GM23338 (cell line): Measurements from ENCODE around the gene TUBGCP2. TPM values are rescaled to one million over a fixed set of nuclear protein-coding genes. Genes with fewer than 3 reads are reported as not detected.

ENCODE experiments used
- ATAC-seq: fragments of 200-7000 bp; cut with Tn5 transposase; 3 replicates; pipeline ENCODE4 v1.9.1; 2020
- DNase-seq: peaks from one replicate; pipeline ENCODE4 v3.0.0-alpha.2; 2015; ENCODE audit warnings: low spot score
- H2AFZ ChIP-seq: fragments of 200-600 bp; sonication (generic); 2 replicates; pipeline ENCODE4 v1.8.0; 2016; ENCODE audit warnings: antibody characterized with exemption, mild to moderate bottlenecking, moderate library complexity
- H3F3A ChIP-seq: fragments of 200-600 bp; sonication (generic); replicated peaks from 2 replicates; pipeline ENCODE4 v1.8.0; 2017; ENCODE audit warnings: antibody characterized with exemption, mixed run types, low read depth
- H3K27ac ChIP-seq: fragments of 200-600 bp; sonication (generic); 2 replicates; pipeline ENCODE4 v1.6.1; 2016; ENCODE audit warnings: low read depth
- H3K27me3 ChIP-seq: fragments of 200-600 bp; sonication (generic); 2 replicates; pipeline ENCODE4 v1.8.0; 2016; ENCODE audit warnings: mild to moderate bottlenecking, mixed run types, moderate library complexity; ENCODE audit not compliant: insufficient read depth
- H3K36me3 ChIP-seq: fragments of 200-600 bp; sonication (generic); 2 replicates; pipeline ENCODE4 v1.8.0; 2016; ENCODE audit warnings: mild to moderate bottlenecking; ENCODE audit not compliant: insufficient read depth
- H3K4me1 ChIP-seq: fragments of 200-600 bp; sonication (generic); 2 replicates; pipeline ENCODE4 v1.8.0; 2016; ENCODE audit warnings: mild to moderate bottlenecking, moderate library complexity; ENCODE audit not compliant: insufficient read depth
- H3K4me2 ChIP-seq: fragments of 200-600 bp; sonication (generic); 2 replicates; pipeline ENCODE4 v1.7.1; 2017; ENCODE audit warnings: mixed run types
- H3K4me3 ChIP-seq: fragments of 200-600 bp; sonication (generic); 2 replicates; pipeline ENCODE4 v1.6.1; 2016; ENCODE audit warnings: mixed run types
- H3K79me2 ChIP-seq: fragments of 200-600 bp; sonication (generic); replicated peaks from 2 replicates; pipeline ENCODE4 v1.8.0; 2017; ENCODE audit warnings: mild to moderate bottlenecking; ENCODE audit not compliant: insufficient read depth
- H3K9me2 ChIP-seq: fragments of 200-600 bp; sonication (generic); 2 replicates; pipeline ENCODE4 v1.8.0; 2017; ENCODE audit not compliant: insufficient read depth
- H4K20me1 ChIP-seq: fragments of 200-600 bp; sonication (generic); replicated peaks from 2 replicates; pipeline ENCODE4 v1.8.0; 2017; ENCODE audit warnings: mild to moderate bottlenecking; ENCODE audit not compliant: insufficient read depth
- H3K27ac Mint-ChIP-seq: 2 replicates; pipeline ENCODE4 v1.8.0; 2020; ENCODE audit warnings: inconsistent platforms, mild to moderate bottlenecking, moderate library complexity, mixed read lengths
- H3K27me3 Mint-ChIP-seq: 3 replicates; pipeline ENCODE4 v1.8.0; 2022; ENCODE audit warnings: low read depth, mild to moderate bottlenecking, moderate library complexity, mixed read lengths, inconsistent platforms; ENCODE audit not compliant: insufficient read depth, poor library complexity
- H3K36me3 Mint-ChIP-seq: 3 replicates; pipeline ENCODE4 v1.8.0; 2021; ENCODE audit warnings: low read depth, mild to moderate bottlenecking, inconsistent platforms, moderate library complexity, mixed read lengths
- H3K4me1 Mint-ChIP-seq: 3 replicates; pipeline ENCODE4 v1.8.0; 2020; ENCODE audit warnings: mild to moderate bottlenecking, inconsistent platforms, mixed read lengths
- H3K4me3 Mint-ChIP-seq: 3 replicates; pipeline ENCODE4 v1.8.0; 2021; ENCODE audit warnings: moderate library complexity, mild to moderate bottlenecking, inconsistent platforms, mixed read lengths
- H3K9me3 Mint-ChIP-seq: 3 replicates; pipeline ENCODE4 v1.8.0; 2020; ENCODE audit warnings: moderate library complexity, mild to moderate bottlenecking, inconsistent platforms, mixed read lengths
- CREB1 ChIP-seq: fragments of 250-450 bp; sonication (Bioruptor Pico); IDR thresholded peaks from 2 replicates; pipeline ENCODE4 v1.5.0; 2020; ENCODE audit warnings: low read depth, mild to moderate bottlenecking, moderate library complexity
- EZH2 ChIP-seq: fragments of 200-600 bp; sonication (generic); IDR thresholded peaks from one replicate; pipeline ENCODE4 v1.8.0; 2017; ENCODE audit warnings: antibody characterized with exemption, mild to moderate bottlenecking, low read depth; ENCODE audit not compliant: unreplicated experiment
- JUNB ChIP-seq: IDR thresholded peaks from one replicate; pipeline ENCODE4 v1.6.1; 2016; ENCODE audit warnings: antibody characterized with exemption; ENCODE audit not compliant: unreplicated experiment
- NANOG ChIP-seq: IDR thresholded peaks from 2 replicates; pipeline ENCODE4 v1.6.1; 2016; ENCODE audit warnings: antibody characterized with exemption, borderline replicate concordance
- POLR2AphosphoS5 ChIP-seq: IDR thresholded peaks from 2 replicates; pipeline ENCODE4 v1.6.1; 2016; ENCODE audit warnings: antibody characterized with exemption, low read depth
- STAT1 ChIP-seq: IDR thresholded peaks from one replicate; pipeline ENCODE4 v1.6.1; 2016; ENCODE audit warnings: antibody characterized with exemption; ENCODE audit not compliant: unreplicated experiment
- polyA plus RNA-seq: library from polyadenylated mRNA; unstranded; fragments of >200 nt; fragmentation: Nextera tagmentation; extraction: Ambion mirVana; gene quantifications from 2 replicates; pipeline ENCODE4 v1.2.1, GENCODE V29; 2016
- total RNA-seq: library from RNA; depleted of rRNA; stranded (reverse); fragments of >200 nt; shearing (Covaris generic); gene quantifications from 2 replicates; pipeline ENCODE4 v1.2.3, GENCODE V29; 2014
- TF ChIP-seq, protein P1 (sequence below): fragments of 250-450 bp; sonication (Bioruptor Pico); IDR thresholded peaks from 2 replicates; pipeline ENCODE4 v1.5.0; 2020; ENCODE audit warnings: mild to moderate bottlenecking, moderate library complexity
- TF ChIP-seq, protein P2 (sequence below): IDR thresholded peaks from 2 replicates; pipeline ENCODE4 v1.6.1; 2016; ENCODE audit warnings: antibody characterized with exemption

The TUBGCP2 gene
- total and polyA plus RNA-seq, 2 experiments from 2014 or later, result 59.6 to 67.7 TPM

DNA sequence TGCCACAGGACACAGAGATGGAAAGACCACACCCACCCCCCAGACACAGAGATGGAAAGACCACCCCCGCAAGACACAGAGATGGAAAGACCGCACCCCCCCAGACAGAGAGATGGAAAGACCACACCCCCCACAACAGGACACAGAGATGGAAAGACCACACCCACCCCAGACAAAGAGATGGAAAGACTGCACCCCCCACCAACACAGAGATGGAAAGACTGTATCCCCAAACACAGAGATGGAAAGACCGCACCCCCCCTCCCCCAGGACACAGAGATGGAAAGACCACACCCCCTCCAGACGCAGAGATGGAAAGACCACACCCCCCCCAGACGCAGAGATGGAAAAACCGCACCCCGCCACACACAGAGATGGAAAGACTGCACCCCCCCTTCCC lies 8.1 kb upstream of the TUBGCP2 start (continued):
- TF ChIP-seq, protein P1, sequence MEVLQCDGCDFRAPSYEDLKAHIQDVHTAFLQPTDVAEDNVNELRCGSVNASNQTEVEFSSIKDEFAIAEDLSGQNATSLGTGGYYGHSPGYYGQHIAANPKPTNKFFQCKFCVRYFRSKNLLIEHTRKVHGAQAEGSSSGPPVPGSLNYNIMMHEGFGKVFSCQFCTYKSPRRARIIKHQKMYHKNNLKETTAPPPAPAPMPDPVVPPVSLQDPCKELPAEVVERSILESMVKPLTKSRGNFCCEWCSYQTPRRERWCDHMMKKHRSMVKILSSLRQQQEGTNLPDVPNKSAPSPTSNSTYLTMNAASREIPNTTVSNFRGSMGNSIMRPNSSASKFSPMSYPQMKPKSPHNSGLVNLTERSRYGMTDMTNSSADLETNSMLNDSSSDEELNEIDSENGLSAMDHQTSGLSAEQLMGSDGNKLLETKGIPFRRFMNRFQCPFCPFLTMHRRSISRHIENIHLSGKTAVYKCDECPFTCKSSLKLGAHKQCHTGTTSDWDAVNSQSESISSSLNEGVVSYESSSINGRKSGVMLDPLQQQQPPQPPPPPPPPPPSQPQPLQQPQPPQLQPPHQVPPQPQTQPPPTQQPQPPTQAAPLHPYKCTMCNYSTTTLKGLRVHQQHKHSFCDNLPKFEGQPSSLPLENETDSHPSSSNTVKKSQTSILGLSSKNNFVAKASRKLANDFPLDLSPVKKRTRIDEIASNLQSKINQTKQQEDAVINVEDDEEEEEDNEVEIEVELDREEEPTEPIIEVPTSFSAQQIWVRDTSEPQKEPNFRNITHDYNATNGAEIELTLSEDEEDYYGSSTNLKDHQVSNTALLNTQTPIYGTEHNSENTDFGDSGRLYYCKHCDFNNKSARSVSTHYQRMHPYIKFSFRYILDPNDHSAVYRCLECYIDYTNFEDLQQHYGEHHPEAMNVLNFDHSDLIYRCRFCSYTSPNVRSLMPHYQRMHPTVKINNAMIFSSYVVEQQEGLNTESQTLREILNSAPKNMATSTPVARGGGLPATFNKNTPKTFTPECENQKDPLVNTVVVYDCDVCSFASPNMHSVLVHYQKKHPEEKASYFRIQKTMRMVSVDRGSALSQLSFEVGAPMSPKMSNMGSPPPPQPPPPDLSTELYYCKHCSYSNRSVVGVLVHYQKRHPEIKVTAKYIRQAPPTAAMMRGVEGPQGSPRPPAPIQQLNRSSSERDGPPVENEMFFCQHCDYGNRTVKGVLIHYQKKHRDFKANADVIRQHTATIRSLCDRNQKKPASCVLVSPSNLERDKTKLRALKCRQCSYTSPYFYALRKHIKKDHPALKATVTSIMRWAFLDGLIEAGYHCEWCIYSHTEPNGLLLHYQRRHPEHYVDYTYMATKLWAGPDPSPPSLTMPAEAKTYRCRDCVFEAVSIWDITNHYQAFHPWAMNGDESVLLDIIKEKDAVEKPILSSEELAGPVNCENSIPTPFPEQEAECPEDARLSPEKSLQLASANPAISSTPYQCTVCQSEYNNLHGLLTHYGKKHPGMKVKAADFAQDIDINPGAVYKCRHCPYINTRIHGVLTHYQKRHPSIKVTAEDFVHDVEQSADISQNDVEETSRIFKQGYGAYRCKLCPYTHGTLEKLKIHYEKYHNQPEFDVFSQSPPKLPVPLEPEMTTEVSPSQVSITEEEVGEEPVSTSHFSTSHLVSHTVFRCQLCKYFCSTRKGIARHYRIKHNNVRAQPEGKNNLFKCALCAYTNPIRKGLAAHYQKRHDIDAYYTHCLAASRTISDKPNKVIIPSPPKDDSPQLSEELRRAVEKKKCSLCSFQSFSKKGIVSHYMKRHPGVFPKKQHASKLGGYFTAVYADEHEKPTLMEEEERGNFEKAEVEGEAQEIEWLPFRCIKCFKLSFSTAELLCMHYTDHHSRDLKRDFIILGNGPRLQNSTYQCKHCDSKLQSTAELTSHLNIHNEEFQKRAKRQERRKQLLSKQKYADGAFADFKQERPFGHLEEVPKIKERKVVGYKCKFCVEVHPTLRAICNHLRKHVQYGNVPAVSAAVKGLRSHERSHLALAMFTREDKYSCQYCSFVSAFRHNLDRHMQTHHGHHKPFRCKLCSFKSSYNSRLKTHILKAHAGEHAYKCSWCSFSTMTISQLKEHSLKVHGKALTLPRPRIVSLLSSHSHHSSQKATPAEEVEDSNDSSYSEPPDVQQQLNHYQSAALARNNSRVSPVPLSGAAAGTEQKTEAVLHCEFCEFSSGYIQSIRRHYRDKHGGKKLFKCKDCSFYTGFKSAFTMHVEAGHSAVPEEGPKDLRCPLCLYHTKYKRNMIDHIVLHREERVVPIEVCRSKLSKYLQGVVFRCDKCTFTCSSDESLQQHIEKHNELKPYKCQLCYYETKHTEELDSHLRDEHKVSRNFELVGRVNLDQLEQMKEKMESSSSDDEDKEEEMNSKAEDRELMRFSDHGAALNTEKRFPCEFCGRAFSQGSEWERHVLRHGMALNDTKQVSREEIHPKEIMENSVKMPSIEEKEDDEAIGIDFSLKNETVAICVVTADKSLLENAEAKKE (CRISPR knock-in tag), result no peak
- no peak for TF ChIP-seq NANOG
- no peak for TF ChIP-seq POLR2AphosphoS5

DNA sequence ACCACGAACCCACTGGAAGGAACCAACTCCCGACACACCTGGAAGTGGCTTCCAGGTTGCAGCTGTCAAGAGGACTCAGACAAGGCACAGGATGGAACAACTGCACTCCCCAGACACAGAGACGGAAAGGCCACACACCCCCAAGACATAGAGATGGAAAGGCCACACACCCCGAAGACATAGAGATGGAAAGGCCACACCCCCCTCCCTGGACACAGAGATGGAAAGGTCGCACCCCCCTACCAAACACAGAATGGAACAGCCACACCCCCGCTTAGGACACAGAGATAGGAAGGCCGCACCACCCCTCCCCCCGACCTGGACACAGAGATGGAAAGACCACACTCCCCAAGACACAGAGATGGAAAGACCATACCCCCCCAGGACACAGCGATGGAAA lies 7.6 kb upstream of the TUBGCP2 start:
- H3K36me3 Mint-ChIP-seq, result peaks cover 10% of the 10 kb centered on the region
- no peak overlapping the region for H3K27ac ChIP-seq
- no peaks in the 10 kb centered on the region; the same call in 1 of the 2 replicates for H3K36me3 ChIP-seq
- H2AFZ ChIP-seq, result no peak overlapping the region
- peaks cover 4% of the 10 kb centered on the region; the same call in 2 of the 3 replicates for H3K9me3 Mint-ChIP-seq
- DNase-seq, result peak; percentile 27
- no peak overlapping the region for H3K4me3 ChIP-seq
- no peak for ATAC-seq
- no peaks in the 10 kb centered on the region for H3K9me2 ChIP-seq
- no peaks in the 10 kb centered on the region for H3K4me1 Mint-ChIP-seq
- no peaks in the 10 kb centered on the region for H3K4me1 ChIP-seq
- H3F3A ChIP-seq, result peaks cover 2% of the 10 kb centered on the region; the same call in 1 of the 2 replicates
- H3K4me2 ChIP-seq, result no peak overlapping the region
- no peak overlapping the region for H3K4me3 Mint-ChIP-seq
- no peaks in the 10 kb centered on the region for H3K79me2 ChIP-seq
- H3K27me3 ChIP-seq, result peaks cover 3% of the 10 kb centered on the region; the same call in 1 of the 2 replicates
- H3K27me3 Mint-ChIP-seq, result peaks cover 24% of the 10 kb centered on the region
- no peak overlapping the region for H3K27ac Mint-ChIP-seq
- H4K20me1 ChIP-seq, result no peaks in the 10 kb centered on the region
- TF ChIP-seq, protein P1 (CRISPR knock-in tag), result no peak
- TF ChIP-seq STAT1 (no peak), CREB1 (CRISPR knock-in tag) (no peak), POLR2AphosphoS5 (no peak), EZH2 (no peak), JUNB (no peak)
- TF ChIP-seq, protein P2, sequence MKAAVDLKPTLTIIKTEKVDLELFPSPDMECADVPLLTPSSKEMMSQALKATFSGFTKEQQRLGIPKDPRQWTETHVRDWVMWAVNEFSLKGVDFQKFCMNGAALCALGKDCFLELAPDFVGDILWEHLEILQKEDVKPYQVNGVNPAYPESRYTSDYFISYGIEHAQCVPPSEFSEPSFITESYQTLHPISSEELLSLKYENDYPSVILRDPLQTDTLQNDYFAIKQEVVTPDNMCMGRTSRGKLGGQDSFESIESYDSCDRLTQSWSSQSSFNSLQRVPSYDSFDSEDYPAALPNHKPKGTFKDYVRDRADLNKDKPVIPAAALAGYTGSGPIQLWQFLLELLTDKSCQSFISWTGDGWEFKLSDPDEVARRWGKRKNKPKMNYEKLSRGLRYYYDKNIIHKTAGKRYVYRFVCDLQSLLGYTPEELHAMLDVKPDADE, result no peak
